Kidney (tissue), 14 donors: ENCODE measurements around the gene NOTCH1. TPM values are rescaled to one million over a fixed set of nuclear protein-coding genes. Genes with fewer than 3 reads are reported as not detected.

Experiments used
- DNase-seq, 5 donors: peaks; one replicate each; pipeline ENCODE4 v3.0.0-alpha.2; 2013 to 2020
- FAIRE-seq: peaks from 2 replicates; lab custom pipeline; 2012; peaks lifted over from hg19 to GRCh38; lab: Jason Lieb, UNC
- H3K27ac ChIP-seq, 2 donors: one replicate each; pipeline ENCODE4 v1.7.0; 2013; ENCODE audit warnings: low read depth in 2 of 2, low read length in 2 of 2, inconsistent platforms in 1 of 2
- H3K27me3 ChIP-seq: one replicate; pipeline ENCODE4 v1.7.1; 2013; ENCODE audit warnings: low read length, inconsistent platforms; ENCODE audit not compliant: control insufficient read depth, insufficient read depth
- H3K36me3 ChIP-seq, 3 donors: one replicate each; pipeline versions ENCODE4 v1.7.0 to v1.7.1; 2013; ENCODE audit warnings: low read length in 3 of 3, control low read depth in 1 of 3, inconsistent platforms in 1 of 3; ENCODE audit not compliant: insufficient read depth in 3 of 3, control insufficient read depth in 2 of 3
- H3K4me1 ChIP-seq, 3 donors: one replicate each; pipeline versions ENCODE4 v1.7.0 to v1.7.1; 2013; ENCODE audit warnings: low read length in 3 of 3, inconsistent platforms in 1 of 3, low read depth in 1 of 3; ENCODE audit not compliant: control insufficient read depth in 2 of 3, insufficient read depth in 2 of 3
- H3K4me3 ChIP-seq, 3 donors: one replicate each; pipeline versions ENCODE4 v1.7.0 to v1.8.1; 2013; ENCODE audit warnings: low read length in 3 of 3, control low read depth in 1 of 3, inconsistent platforms in 1 of 3
- H3K9ac ChIP-seq, 3 donors: one replicate each; pipeline versions ENCODE4 v1.7.0 to v1.7.1; 2013; ENCODE audit warnings: low read length in 3 of 3, control low read depth in 1 of 3, inconsistent platforms in 1 of 3
- H3K9me3 ChIP-seq, 3 donors: one replicate each; pipeline versions ENCODE4 v1.7.0 to v1.7.1; 2013; ENCODE audit warnings: low read length in 3 of 3, control low read depth in 1 of 3, inconsistent platforms in 1 of 3; ENCODE audit not compliant: control insufficient read depth in 2 of 3, insufficient read depth in 1 of 3
- intact Hi-C: fragments of 100-400 bp; cut with DNase I; formaldehyde crosslinking; loops from one replicate; pipeline ENCODE4 v1.11.1; 2022
- polyA plus RNA-seq: library from polyadenylated mRNA; stranded (reverse); fragments of 350-450 nt; fragmentation: Illumina TruSeq; extraction: RNeasy Lipid Tissue Mini Kit (QIAGEN cat#74804); gene quantifications from one replicate; pipeline ENCODE4 v1.2.3, GENCODE V29; 2014; ENCODE audit warnings: low read depth, low replicate concordance; ENCODE audit not compliant: insufficient read depth
- total RNA-seq: library from RNA; stranded (reverse); fragmentation: NEBNext Ultra II Directional; extraction: Animal tissue kit (Norgen Biotek cat#: 25700); gene quantifications from one replicate; pipeline ENCODE4 v1.2.1, GENCODE V29; 2021
- TF ChIP-seq, protein P1 (sequence below): IDR thresholded peaks from 3 replicates; pipeline ENCODE4 v1.5.1; 2012; ENCODE audit warnings: mild to moderate bottlenecking, moderate library complexity, borderline replicate concordance; ENCODE audit not compliant: insufficient read depth; ENCODE audit errors: extremely low read depth
- donor health status: control.
- donor health status: control.
- donor health status: control.
- donor health status: control.
- donor health status: control.
- donor health status: DM: yes; HTN: yes; CAD: no.
- donor health status: Normal renal cell carcinoma (clear cell type).

NOTCH1 gene
- total and polyA plus RNA-seq, 2 donors from 2014 or later = 6.5 to 77.2 TPM

DNA sequence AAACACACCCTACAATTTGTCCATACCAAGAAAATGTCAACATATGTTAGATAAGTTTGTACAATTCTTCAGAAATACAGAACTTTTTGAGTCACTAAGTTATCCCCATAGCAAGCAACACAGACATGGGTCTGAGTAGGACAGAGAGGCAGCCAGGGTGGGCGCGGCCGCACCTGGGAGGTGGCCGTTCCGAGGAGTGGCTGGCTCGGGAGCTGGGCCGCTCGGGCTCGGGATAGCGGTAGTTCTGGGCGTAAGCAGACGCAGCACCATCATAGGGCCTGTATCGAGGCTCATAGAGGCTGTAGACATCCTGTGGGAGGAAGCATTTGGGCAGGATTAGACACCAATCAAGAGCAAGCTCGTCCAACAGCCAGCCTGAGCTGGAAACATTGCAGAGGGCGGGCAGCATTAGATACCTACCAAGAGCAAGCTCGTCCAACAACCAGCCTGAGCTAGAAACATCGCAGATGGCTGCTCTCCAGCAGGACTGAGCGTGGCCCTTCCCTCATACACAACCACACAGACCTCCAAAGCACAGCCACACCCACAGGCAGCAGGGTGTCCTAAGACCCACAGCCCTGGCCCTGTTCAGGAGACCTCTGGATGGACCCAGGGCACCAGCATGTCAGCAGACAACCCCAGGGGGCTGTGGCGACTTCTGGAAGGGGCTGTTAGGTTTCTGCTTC lies 73.9 kb downstream of the NOTCH1 start:
- peaks cover 2 to 66% (median 42%) of the 10 kb centered on the region in 3 donors for H3K36me3 ChIP-seq
- DNase-seq (no peak), FAIRE-seq (no peak)
- no peak overlapping the region for H3K4me3 ChIP-seq
- no peak overlapping the region for H3K27ac ChIP-seq
- TF ChIP-seq, protein P1, sequence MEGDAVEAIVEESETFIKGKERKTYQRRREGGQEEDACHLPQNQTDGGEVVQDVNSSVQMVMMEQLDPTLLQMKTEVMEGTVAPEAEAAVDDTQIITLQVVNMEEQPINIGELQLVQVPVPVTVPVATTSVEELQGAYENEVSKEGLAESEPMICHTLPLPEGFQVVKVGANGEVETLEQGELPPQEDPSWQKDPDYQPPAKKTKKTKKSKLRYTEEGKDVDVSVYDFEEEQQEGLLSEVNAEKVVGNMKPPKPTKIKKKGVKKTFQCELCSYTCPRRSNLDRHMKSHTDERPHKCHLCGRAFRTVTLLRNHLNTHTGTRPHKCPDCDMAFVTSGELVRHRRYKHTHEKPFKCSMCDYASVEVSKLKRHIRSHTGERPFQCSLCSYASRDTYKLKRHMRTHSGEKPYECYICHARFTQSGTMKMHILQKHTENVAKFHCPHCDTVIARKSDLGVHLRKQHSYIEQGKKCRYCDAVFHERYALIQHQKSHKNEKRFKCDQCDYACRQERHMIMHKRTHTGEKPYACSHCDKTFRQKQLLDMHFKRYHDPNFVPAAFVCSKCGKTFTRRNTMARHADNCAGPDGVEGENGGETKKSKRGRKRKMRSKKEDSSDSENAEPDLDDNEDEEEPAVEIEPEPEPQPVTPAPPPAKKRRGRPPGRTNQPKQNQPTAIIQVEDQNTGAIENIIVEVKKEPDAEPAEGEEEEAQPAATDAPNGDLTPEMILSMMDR = no peak
- intact Hi-C loops = no loop called here
- H3K4me1 ChIP-seq = peaks cover 0 to 15% (median 12%) of the 10 kb centered on the region in 3 donors
- no peak overlapping the region for H3K9ac ChIP-seq
- H3K27me3 ChIP-seq = no peaks in the 10 kb centered on the region
- no peaks in the 10 kb centered on the region for H3K9me3 ChIP-seq

DNA sequence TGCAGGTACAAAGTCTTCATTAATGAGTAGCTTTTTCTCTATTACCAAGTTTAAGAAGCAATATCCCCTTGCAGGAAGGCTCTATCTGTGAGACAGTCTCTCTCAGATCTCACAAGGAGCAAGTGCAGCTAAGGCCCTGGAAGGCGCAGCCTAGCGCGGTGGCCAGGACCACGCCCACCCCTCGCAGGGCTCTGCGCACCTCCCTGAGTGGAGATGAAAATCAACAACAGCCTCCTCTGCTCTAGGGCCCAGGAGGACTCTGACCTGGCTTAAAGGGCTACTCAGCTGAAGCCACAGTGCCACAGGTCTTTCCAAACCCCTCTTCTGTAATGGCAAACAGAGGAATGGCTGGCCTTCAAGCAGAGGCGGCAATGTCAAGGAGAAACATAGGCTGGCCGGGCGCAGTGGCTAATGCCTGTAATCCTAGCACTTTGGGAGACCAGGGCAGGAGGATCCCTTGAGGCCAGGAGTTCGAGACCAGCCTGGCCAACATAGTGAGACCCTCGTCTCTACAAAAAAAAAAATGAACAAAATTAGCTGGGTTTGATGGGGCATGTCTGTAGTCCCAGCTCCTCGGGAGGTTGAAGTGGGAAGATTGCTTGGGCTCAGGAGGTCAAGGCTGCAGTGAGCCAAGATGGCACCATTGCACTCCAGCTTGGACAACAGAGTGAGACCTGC lies 74.9 kb downstream of the NOTCH1 start:
- H3K36me3 ChIP-seq = peaks cover 2 to 70% (median 47%) of the 10 kb centered on the region in 3 donors

DNA sequence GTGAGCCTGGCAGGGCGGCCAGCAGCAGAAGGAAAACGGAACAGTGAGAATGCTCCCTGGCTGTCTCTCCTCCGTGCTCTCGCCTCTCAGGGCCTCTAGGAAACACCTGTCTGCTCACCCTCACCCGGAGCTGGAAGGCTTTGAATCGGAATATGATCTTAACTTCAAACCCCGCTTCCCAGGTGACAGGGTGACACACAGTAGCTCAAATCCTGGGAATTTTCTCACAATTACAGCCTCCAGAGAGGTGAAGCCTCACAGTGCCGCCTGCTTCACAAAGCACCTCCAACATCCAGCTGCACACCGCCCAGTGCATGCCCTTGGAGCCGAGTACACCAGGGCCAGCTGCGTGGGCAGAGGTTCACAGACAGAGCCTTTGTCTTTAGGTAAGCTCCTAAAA lies 75.5 kb downstream of the NOTCH1 start:
- peaks cover 2 to 66% (median 42%) of the 10 kb centered on the region in 3 donors for H3K36me3 ChIP-seq
- TF ChIP-seq, protein P1 = no peak
- DNase-seq (no peak), FAIRE-seq (no peak)
- H3K27ac ChIP-seq = no peak overlapping the region
- no peaks in the 10 kb centered on the region for H3K27me3 ChIP-seq
- no peak overlapping the region for H3K9ac ChIP-seq
- intact Hi-C loops = no loop called here
- H3K4me3 ChIP-seq = no peak overlapping the region
- H3K4me1 ChIP-seq = peaks cover 0 to 15% (median 12%) of the 10 kb centered on the region in 3 donors
- H3K9me3 ChIP-seq = no peaks in the 10 kb centered on the region

More for the DNA sequence above, 74.9 kb downstream of the NOTCH1 start:
- H3K9ac ChIP-seq = no peak overlapping the region
- no peak overlapping the region for H3K4me3 ChIP-seq
- H3K4me1 ChIP-seq = peaks cover 0 to 15% (median 12%) of the 10 kb centered on the region in 3 donors
- H3K27me3 ChIP-seq = no peaks in the 10 kb centered on the region
- intact Hi-C loops = no loop called here
- no peak overlapping the region for H3K27ac ChIP-seq
- DNase-seq = no peak
- no peaks in the 10 kb centered on the region for H3K9me3 ChIP-seq
- TF ChIP-seq, protein P1 = no peak
- FAIRE-seq = no peak
